Caco-2 (cell line): ENCODE measurements around the gene GLMN. TPM values are rescaled to one million over a fixed set of nuclear protein-coding genes. Genes with fewer than 3 reads are reported as not detected.
A peak's percentile ranks its signal among the peaks of the same experiment; 100 is the strongest.

Experiments used
- Bru-seq: library from RNA; stranded (reverse); fragments of 400-500 nt; gene quantifications from one replicate; lab custom pipeline; 2021; lab: Mats Ljungman, UMichigan
- BruChase-seq, 2 experiments: library from RNA; stranded (reverse); fragments of 400-500 nt; gene quantifications; one replicate each; lab custom pipeline; 2021; lab: Mats Ljungman, UMichigan
- BruUV-seq: library from RNA; stranded (reverse); fragments of 400-500 nt; replicated peaks from 2 replicates; lab custom pipeline; 2021; lab: Mats Ljungman, UMichigan
- CTCF ChIA-PET: fragments of 300-600 bp; sonication (Branson Sonifier 250); formaldehyde crosslinking; loops from one replicate; lab custom pipeline; 2022; ENCODE audit warnings: antibody characterized with exemption; lab: Charles Lee
- POLR2A ChIA-PET: fragments of 300-600 bp; sonication (Branson Sonifier 250); formaldehyde crosslinking; loops from one replicate; lab custom pipeline; 2022; ENCODE audit warnings: antibody characterized with exemption; lab: Charles Lee
- DNase-seq, 2 experiments: peaks; one replicate each; pipeline versions ENCODE4 v3.0.0 to v3.0.0-alpha.2; 2020 to 2022
- H3K27me3 ChIP-seq: replicated peaks from 2 replicates; pipeline ENCODE4 v1.6.0; 2011; ENCODE audit warnings: low read length; ENCODE audit not compliant: control insufficient read depth, insufficient read depth
- H3K36me3 ChIP-seq: 2 replicates; pipeline ENCODE4 v1.5.1; 2011; ENCODE audit warnings: low read length; ENCODE audit not compliant: control insufficient read depth, insufficient read depth
- H3K4me1 ChIP-seq: fragments of 250-450 bp; sonication (Bioruptor Pico); 2 replicates; pipeline ENCODE4 v1.5.1; 2020; ENCODE audit warnings: mild to moderate bottlenecking
- H3K4me3 ChIP-seq: 2 replicates; pipeline ENCODE4 v1.5.1; 2011; ENCODE audit warnings: low read depth, mild to moderate bottlenecking, control low read depth, low read length
- H3K9me3 ChIP-seq: fragments of 250-450 bp; sonication (Bioruptor Pico); 2 replicates; pipeline ENCODE4 v1.5.1; 2020; ENCODE audit warnings: mild to moderate bottlenecking, moderate library complexity
- H3K27ac Mint-ChIP-seq: one replicate; pipeline ENCODE4 v1.8.0; 2022; ENCODE audit warnings: mixed read lengths; ENCODE audit not compliant: unreplicated experiment
- H3K27me3 Mint-ChIP-seq: one replicate; pipeline ENCODE4 v1.8.0; 2022; ENCODE audit warnings: mixed read lengths; ENCODE audit not compliant: insufficient read depth, unreplicated experiment
- H3K36me3 Mint-ChIP-seq: one replicate; pipeline ENCODE4 v1.8.0; 2022; ENCODE audit warnings: mild to moderate bottlenecking, mixed read lengths; ENCODE audit not compliant: insufficient read depth, unreplicated experiment
- H3K4me1 Mint-ChIP-seq: one replicate; pipeline ENCODE4 v1.8.0; 2022; ENCODE audit warnings: low read depth, mixed read lengths; ENCODE audit not compliant: unreplicated experiment
- H3K4me3 Mint-ChIP-seq: one replicate; pipeline ENCODE4 v1.8.0; 2022; ENCODE audit warnings: mild to moderate bottlenecking, moderate library complexity, mixed read lengths; ENCODE audit not compliant: unreplicated experiment
- H3K9me3 Mint-ChIP-seq: one replicate; pipeline ENCODE4 v1.8.0; 2022; ENCODE audit warnings: mixed read lengths; ENCODE audit not compliant: unreplicated experiment
- intact Hi-C: fragments of 100-400 bp; cut with micrococcal nuclease; formaldehyde crosslinking; loops from one replicate; pipeline ENCODE4 v1.10.0; 2022; ENCODE audit not compliant: unreplicated experiment
- long read RNA-seq: library from polyadenylated mRNA; stranded (forward); transcript quantifications from one replicate; pipeline ENCODE4 v2.0.0, GENCODE V29; 2022
- total RNA-seq: library from RNA; stranded (reverse); gene quantifications from 2 replicates; pipeline ENCODE4 v1.2.3, GENCODE V29; 2022
- TF ChIP-seq, protein P1 (sequence below), 2 experiments: fragments of 200-600 bp in 1 of 2; IDR thresholded peaks; 1 replicate in 1 of 2; 2 replicates in 1 of 2; pipeline versions ENCODE4 v1.5.1 to v1.8.0; 2011 to 2022; ENCODE audit warnings: antibody characterized with exemption in 1 of 2, control low read depth in 1 of 2, inconsistent platforms in 1 of 2, low read depth in 1 of 2, low read length in 1 of 2, mild to moderate bottlenecking in 1 of 2, moderate library complexity in 1 of 2; ENCODE audit not compliant: insufficient read depth in 1 of 2, severe bottlenecking in 1 of 2, unreplicated experiment in 1 of 2

The GLMN gene
- total RNA-seq (12.3 and 12.9 TPM in 2 replicates), Bru-seq, nascent RNA (percentile 71 among the genes with signal in this experiment), BruChase-seq, experiment 1, labeled RNA remaining after a 2-hour chase (percentile 87 among the genes with signal in this experiment), BruChase-seq, experiment 2, labeled RNA remaining after a 6-hour chase (percentile 80 among the genes with signal in this experiment)
- long read RNA-seq, transcript GLMN-201 (19 exons, 1,995 nt), result major isoform, 36 of 47 reads
- long read RNA-seq, partial matches to known transcripts, result 1 of 47 reads
- long read RNA-seq, other reads (novel, unspliced or antisense), result 9 of 47 reads

GRCh38 chr1:92298573-92299476 is at the start of gene GLMN, which contains the start of gene RPAP2:
TSS of gene GLMN (minus strand) at chr1:92298987. CDS start at chr1:92297999, 988 bp downstream.
TSS of gene RPAP2 (plus strand) at chr1:92299059. CDS start at chr1:92299074, 15 bp downstream.
- peak within 1 kb of the TSS; percentile 95 for H3K4me3 Mint-ChIP-seq
- BruUV-seq, result TSS peak; percentile 51
- DNase-seq, result peak; percentile 72 to 78
- H3K9me3 ChIP-seq, result no peaks in the 10 kb centered on the region
- H3K9me3 Mint-ChIP-seq, result no peaks in the 10 kb centered on the region
- H3K27ac Mint-ChIP-seq, result peak within 1 kb of the TSS; percentile 92
- no peaks in the 10 kb centered on the region for H3K27me3 ChIP-seq
- peaks cover 6% of the 10 kb centered on the region for H3K4me1 Mint-ChIP-seq
- H3K4me3 ChIP-seq, result peak within 1 kb of the TSS; percentile 53
- ChIA-PET POLR2A (no interaction called here), CTCF (no interaction called here)
- no peaks in the 10 kb centered on the region for H3K27me3 Mint-ChIP-seq
- TF ChIP-seq, protein P1, sequence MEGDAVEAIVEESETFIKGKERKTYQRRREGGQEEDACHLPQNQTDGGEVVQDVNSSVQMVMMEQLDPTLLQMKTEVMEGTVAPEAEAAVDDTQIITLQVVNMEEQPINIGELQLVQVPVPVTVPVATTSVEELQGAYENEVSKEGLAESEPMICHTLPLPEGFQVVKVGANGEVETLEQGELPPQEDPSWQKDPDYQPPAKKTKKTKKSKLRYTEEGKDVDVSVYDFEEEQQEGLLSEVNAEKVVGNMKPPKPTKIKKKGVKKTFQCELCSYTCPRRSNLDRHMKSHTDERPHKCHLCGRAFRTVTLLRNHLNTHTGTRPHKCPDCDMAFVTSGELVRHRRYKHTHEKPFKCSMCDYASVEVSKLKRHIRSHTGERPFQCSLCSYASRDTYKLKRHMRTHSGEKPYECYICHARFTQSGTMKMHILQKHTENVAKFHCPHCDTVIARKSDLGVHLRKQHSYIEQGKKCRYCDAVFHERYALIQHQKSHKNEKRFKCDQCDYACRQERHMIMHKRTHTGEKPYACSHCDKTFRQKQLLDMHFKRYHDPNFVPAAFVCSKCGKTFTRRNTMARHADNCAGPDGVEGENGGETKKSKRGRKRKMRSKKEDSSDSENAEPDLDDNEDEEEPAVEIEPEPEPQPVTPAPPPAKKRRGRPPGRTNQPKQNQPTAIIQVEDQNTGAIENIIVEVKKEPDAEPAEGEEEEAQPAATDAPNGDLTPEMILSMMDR (IDR thresholded peaks at IDR 0.05; ENCODE audit: insufficient read depth in 1 of 2, low read depth in 1 of 2, low read length in 1 of 2, severe bottlenecking in 1 of 2, unreplicated experiment in 1 of 2), result no peak
- H3K36me3 Mint-ChIP-seq, result peaks cover 14% of the 10 kb centered on the region
- H3K4me1 ChIP-seq, result no peaks in the 10 kb centered on the region; the same call in 1 of the 2 replicates
- intact Hi-C loops, result loop anchor here (5.0 kb wide), 1 partner anchor 143 kb away; no protein-coding TSS in a partner anchor
- H3K36me3 ChIP-seq, result no peaks in the 10 kb centered on the region

GRCh38 chr1:92346866-92347640 is 48.3 kb upstream of the GLMN start:
- no peak overlapping the region for H3K4me3 ChIP-seq
- ChIA-PET CTCF (no interaction called here), POLR2A (no interaction called here)
- Mint-ChIP-seq H3K9me3 (no peaks in the 10 kb centered on the region), H3K36me3 (no peaks in the 10 kb centered on the region), H3K27me3 (no peaks in the 10 kb centered on the region), H3K4me3 (no peak overlapping the region), H3K27ac (no peak overlapping the region), H3K4me1 (no peaks in the 10 kb centered on the region)
- intact Hi-C loops, result no loop called here
- DNase-seq, result no peak
- BruUV-seq, result no TSS peak
- H3K9me3 ChIP-seq, result no peaks in the 10 kb centered on the region
- TF ChIP-seq, protein P1 (IDR thresholded peaks at IDR 0.05; ENCODE audit: insufficient read depth in 1 of 2, low read depth in 1 of 2, low read length in 1 of 2, severe bottlenecking in 1 of 2, unreplicated experiment in 1 of 2), result no peak
- no peaks in the 10 kb centered on the region for H3K27me3 ChIP-seq
- no peaks in the 10 kb centered on the region for H3K36me3 ChIP-seq
- no peaks in the 10 kb centered on the region for H3K4me1 ChIP-seq
